Hepatocyte (in vitro differentiated cells): Measurements from ENCODE around the gene HOXB6. TPM values are rescaled to one million over a fixed set of nuclear protein-coding genes. Genes with fewer than 3 reads are reported as not detected.
A peak's percentile ranks its signal among the peaks of the same experiment; 100 is the strongest.

Experiments used
- DNase-seq: peaks from one replicate; pipeline ENCODE4 v3.0.0-alpha.2; 2016; ENCODE audit warnings: low spot score
- H2AFZ ChIP-seq: fragments of 200-600 bp; sonication (generic); 2 replicates; pipeline ENCODE4 v1.6.0; 2016; ENCODE audit warnings: antibody characterized with exemption, mild to moderate bottlenecking
- H3K27ac ChIP-seq: fragments of 200-600 bp; sonication (generic); 2 replicates; pipeline ENCODE4 v1.5.1; 2016; ENCODE audit warnings: mild to moderate bottlenecking
- H3K27me3 ChIP-seq: fragments of 200-600 bp; sonication (generic); 2 replicates; pipeline ENCODE4 v1.6.1; 2016
- H3K36me3 ChIP-seq: fragments of 200-600 bp; sonication (generic); replicated peaks from 2 replicates; pipeline ENCODE4 v1.5.1; 2016; ENCODE audit warnings: low read depth; ENCODE audit not compliant: insufficient read depth
- H3K4me1 ChIP-seq: fragments of 200-600 bp; sonication (generic); 2 replicates; pipeline ENCODE4 v1.5.1; 2016; ENCODE audit warnings: mild to moderate bottlenecking, moderate library complexity; ENCODE audit not compliant: insufficient read depth
- H3K4me2 ChIP-seq: fragments of 200-600 bp; sonication (generic); 2 replicates; pipeline ENCODE4 v1.6.0; 2016
- H3K4me3 ChIP-seq: fragments of 200-600 bp; sonication (generic); 2 replicates; pipeline ENCODE4 v1.5.1; 2016; ENCODE audit warnings: mild to moderate bottlenecking
- H3K79me2 ChIP-seq: fragments of 200-600 bp; sonication (generic); 2 replicates; pipeline ENCODE4 v1.6.0; 2017; ENCODE audit warnings: mild to moderate bottlenecking
- H3K9me2 ChIP-seq: fragments of 200-600 bp; sonication (generic); replicated peaks from 2 replicates; pipeline ENCODE4 v1.6.0; 2017; ENCODE audit warnings: mild to moderate bottlenecking; ENCODE audit not compliant: insufficient read depth
- H3K9me3 ChIP-seq: fragments of 200-600 bp; sonication (generic); 2 replicates; pipeline ENCODE4 v1.5.1; 2016; ENCODE audit warnings: low read depth, mild to moderate bottlenecking
- H4K20me1 ChIP-seq: fragments of 200-600 bp; sonication (generic); 2 replicates; pipeline ENCODE4 v1.6.0; 2016; ENCODE audit warnings: mild to moderate bottlenecking; ENCODE audit not compliant: insufficient read depth, poor library complexity, severe bottlenecking
- EZH2 ChIP-seq: fragments of 200-600 bp; sonication (generic); IDR thresholded peaks from 2 replicates; pipeline ENCODE4 v1.6.1; 2016; ENCODE audit warnings: antibody characterized with exemption, mild to moderate bottlenecking, borderline replicate concordance
- EZH2phosphoT487 ChIP-seq: fragments of 200-600 bp; sonication (generic); IDR thresholded peaks from one replicate; pipeline ENCODE4 v1.6.1; 2018; ENCODE audit warnings: antibody characterized with exemption, mild to moderate bottlenecking, low read depth, moderate library complexity; ENCODE audit not compliant: unreplicated experiment, severe bottlenecking
- WGBS: methylation state at CpG from one replicate; pipeline ENCODE4 v1.1.6; 2016; ENCODE audit warnings: low lambda C conversion rate; ENCODE audit errors: missing lambda C conversion rate; 5-methylcytosine and 5-hydroxymethylcytosine counted together
- polyA plus RNA-seq: library from polyadenylated mRNA; unstranded; fragments of >200 nt; fragmentation: Nextera tagmentation; extraction: Ambion mirVana; gene quantifications from 2 replicates; pipeline ENCODE4 v1.2.1, GENCODE V29; 2016
- total RNA-seq: library from RNA; depleted of rRNA; stranded (reverse); fragments of >200 nt; gene quantifications from 2 replicates; pipeline ENCODE4 v1.2.3, GENCODE V29; 2014
- TF ChIP-seq, protein P1 (sequence below): fragments of 200-600 bp; sonication (generic); IDR thresholded peaks from 2 replicates; pipeline ENCODE4 v1.5.1; 2016; ENCODE audit warnings: antibody characterized with exemption, mild to moderate bottlenecking; ENCODE audit not compliant: poor library complexity

The HOXB6 gene
- total and polyA plus RNA-seq, 2 experiments from 2014 or later, result 4.8 to 7.7 TPM

DNA sequence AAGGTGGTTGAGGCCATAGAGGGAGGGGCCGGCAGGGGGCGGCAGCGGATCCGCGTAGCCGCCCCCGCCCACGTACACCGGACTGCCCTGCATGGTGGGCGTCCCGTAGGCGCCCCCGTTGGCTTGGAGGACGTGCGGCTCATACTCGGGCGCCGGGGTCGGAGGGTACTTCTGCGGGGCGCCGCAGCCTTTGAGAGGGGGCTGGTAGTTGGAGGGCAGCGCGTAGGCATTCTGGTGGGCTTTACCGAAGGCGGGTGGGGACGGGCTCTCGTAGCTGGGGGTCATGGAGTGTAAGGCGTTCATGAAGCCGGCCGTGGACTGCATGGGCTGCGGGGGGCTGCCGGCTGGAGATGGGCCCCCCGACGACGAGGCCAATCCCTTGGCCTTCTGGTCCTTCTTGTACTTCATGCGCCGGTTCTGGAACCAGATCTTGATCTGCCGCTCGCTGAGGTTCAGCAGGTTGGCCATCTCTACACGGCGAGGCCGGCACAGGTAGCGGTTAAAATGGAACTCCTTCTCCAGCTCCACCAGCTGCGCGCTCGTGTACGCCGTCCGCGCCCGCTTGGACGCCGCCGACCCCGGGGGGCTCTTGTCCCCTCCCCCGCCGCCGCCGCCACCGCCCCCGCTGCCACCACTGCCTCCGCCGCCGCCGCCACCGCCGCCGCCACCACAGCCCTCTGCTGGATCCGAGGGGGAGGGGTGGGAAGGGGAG lies 54.1 kb downstream of the HOXB6 start:
- WGBS, result 31% methylated on average over 47 of the region's 70 CpGs
- Histone ChIP-seq H3K9me3 (no peaks in the 10 kb centered on the region), H3K9me2 (no peaks in the 10 kb centered on the region), H4K20me1 (no peaks in the 10 kb centered on the region), H3K36me3 (no peaks in the 10 kb centered on the region), H3K27ac (no peak overlapping the region), H3K27me3 (peaks cover 74% of the 10 kb centered on the region), H2AFZ (no peak overlapping the region), H3K4me2 (peak overlapping the region; percentile 51), H3K4me3 (no peak overlapping the region), H3K79me2 (peaks cover 11% of the 10 kb centered on the region), H3K4me1 (peaks cover 22% of the 10 kb centered on the region)
- TF ChIP-seq EZH2phosphoT487 (no peak), EZH2 (no peak)
- TF ChIP-seq, protein P1, sequence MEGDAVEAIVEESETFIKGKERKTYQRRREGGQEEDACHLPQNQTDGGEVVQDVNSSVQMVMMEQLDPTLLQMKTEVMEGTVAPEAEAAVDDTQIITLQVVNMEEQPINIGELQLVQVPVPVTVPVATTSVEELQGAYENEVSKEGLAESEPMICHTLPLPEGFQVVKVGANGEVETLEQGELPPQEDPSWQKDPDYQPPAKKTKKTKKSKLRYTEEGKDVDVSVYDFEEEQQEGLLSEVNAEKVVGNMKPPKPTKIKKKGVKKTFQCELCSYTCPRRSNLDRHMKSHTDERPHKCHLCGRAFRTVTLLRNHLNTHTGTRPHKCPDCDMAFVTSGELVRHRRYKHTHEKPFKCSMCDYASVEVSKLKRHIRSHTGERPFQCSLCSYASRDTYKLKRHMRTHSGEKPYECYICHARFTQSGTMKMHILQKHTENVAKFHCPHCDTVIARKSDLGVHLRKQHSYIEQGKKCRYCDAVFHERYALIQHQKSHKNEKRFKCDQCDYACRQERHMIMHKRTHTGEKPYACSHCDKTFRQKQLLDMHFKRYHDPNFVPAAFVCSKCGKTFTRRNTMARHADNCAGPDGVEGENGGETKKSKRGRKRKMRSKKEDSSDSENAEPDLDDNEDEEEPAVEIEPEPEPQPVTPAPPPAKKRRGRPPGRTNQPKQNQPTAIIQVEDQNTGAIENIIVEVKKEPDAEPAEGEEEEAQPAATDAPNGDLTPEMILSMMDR, result no peak
- no peak for DNase-seq

DNA sequence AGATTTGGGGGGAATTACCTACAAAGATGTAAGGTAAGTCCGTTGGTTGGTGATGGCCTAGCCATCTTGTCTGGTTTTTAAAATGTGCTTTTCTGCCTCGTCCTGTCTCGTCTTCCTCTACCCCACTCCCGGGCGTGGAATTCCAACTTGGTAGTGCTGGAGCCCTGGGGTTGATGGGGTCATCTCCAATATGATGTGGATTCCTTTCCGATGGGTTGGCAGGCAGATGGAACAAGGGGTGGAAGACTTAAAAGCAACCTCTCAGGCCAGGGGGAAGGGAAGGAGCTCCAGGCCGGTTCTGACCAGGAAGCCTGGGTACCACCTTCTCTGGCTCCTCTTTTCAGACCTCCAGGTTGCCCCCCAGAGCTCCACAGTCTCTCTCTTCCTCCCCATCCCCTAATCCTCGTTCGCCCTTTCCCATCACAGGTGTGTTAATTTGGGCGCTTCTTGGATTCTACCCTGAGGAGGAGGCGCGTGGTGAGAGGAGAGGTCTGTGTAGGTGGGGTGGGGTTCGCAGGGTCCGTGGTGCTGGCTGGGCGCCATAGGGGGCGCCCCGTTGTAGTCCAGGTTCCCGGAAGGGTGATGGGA lies 54.8 kb downstream of the HOXB6 start:
- Histone ChIP-seq H3K9me3 (no peaks in the 10 kb centered on the region), H3K4me3 (no peak overlapping the region), H3K9me2 (no peaks in the 10 kb centered on the region), H3K27me3 (peaks cover 80% of the 10 kb centered on the region), H3K4me1 (peaks cover 25% of the 10 kb centered on the region), H3K4me2 (no peak overlapping the region), H3K36me3 (no peaks in the 10 kb centered on the region), H3K27ac (no peak overlapping the region), H2AFZ (no peak overlapping the region), H4K20me1 (no peaks in the 10 kb centered on the region), H3K79me2 (peaks cover 11% of the 10 kb centered on the region)
- DNase-seq, result no peak
- TF ChIP-seq EZH2 (no peak), EZH2phosphoT487 (no peak)
- TF ChIP-seq, protein P1, result no peak
- WGBS, result 53% methylated on average over 18 of the region's 18 CpGs

- H3K4me3 ChIP-seq, result no peak overlapping the region
- 44% methylated on average over 3 of the region's 3 CpGs for WGBS
- no peak overlapping the region for H2AFZ ChIP-seq
- no peaks in the 10 kb centered on the region for H3K36me3 ChIP-seq
- TF ChIP-seq, protein P1, result no peak
- TF ChIP-seq EZH2phosphoT487, result no peak
- no peak for TF ChIP-seq EZH2
- no peak overlapping the region for H3K27ac ChIP-seq
- H3K4me2 ChIP-seq, result no peak overlapping the region
- no peaks in the 10 kb centered on the region for H3K9me3 ChIP-seq
- H3K4me1 ChIP-seq, result peaks cover 19% of the 10 kb centered on the region
- DNase-seq, result no peak
- no peaks in the 10 kb centered on the region for H3K9me2 ChIP-seq
- no peaks in the 10 kb centered on the region for H4K20me1 ChIP-seq
- H3K79me2 ChIP-seq, result peaks cover 7% of the 10 kb centered on the region
- H3K27me3 ChIP-seq, result peaks cover 80% of the 10 kb centered on the region
Observed at GRCh38 chr17:48549281-48549630, 55.5 kb downstream of the HOXB6 start.
